ENCODE results near the gene ANKRD13D.

ANKRD13D gene

DNA sequence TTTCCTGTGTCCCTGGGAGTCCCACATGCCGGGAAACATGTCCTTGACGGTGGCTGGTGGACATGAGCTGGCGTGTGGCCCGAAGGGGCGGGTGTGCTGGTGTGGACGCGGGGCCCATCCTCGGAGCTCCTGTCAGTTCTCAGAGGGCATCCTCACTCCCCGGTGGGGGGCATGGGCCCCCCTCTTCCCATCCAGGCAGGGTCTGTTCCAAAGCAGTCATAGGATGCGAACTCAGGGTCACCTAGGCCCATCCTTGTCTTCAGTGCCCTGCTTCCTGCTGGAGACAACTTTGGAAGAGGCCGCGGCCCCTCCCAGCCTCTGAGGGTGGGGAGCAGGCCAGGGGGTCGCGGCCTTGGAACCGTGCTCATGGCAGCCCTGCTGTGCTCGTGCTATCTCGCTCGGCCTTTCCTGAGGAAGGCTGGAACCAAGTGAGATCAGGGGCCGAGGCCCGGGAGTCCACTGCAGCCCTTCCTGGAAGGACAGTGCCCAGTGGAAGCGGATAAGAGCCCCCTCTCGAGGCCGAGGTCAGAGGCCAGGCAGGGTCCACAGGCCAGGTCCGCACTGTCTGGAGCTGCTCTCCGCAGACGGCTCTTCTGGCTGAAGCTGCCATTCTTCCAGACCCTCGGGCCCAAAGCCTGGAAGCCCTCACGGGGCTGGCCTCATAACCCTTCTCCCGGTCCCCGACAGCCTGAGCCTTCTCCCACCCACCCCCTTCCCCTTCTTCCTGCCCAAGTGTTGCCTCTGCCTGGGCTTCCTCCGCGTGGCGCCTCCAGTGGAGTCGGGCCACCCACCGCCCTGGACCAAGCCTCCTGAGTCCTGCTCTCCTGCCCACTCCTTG is 14.1 kb upstream of the ANKRD13D start:
- no peak for DNase-seq

- DNase-seq: no peak
Observed at GRCh38 chr11:67275606-67276409, 13.3 kb upstream of the ANKRD13D start.

GRCh38 chr11:67276781-67277230 is 12.3 kb upstream of the ANKRD13D start:
- DNase-seq: no peak

DNA sequence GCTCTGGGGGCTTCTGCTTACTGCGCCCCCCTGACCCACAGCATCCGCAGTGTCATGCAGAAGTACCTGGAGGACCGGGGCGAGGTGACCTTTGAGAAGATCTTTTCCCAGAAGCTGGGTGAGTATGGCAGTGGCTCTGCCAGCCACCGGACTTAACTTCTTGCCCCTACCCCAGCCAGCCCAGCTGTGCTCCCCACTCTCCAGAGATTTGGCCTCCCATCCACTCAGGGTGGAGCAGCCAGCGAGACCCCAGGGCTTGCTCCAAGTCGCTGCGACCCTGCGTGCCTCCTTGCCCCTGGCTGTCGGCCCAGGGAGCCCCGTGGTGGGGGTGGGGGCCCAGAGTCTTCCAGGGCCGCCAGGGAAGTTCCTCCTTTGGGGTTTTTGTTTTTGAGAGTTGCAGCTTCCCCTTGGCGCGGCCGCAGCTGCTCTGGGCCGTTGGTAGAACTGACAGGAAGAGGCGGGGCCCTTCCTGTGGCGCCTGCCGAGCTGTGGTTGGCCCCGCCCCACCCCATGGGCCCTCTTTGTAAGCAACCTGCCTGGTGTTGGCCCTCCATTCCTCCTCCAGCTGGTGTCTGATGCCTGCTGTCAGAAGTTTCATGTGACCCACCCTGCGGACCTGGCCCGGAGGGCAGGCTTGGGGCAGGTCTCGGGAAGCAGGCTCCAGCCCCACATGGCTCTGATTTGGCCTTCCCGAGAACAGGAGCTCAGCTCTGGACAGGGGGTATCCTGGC is 11.7 kb upstream of the ANKRD13D start:
- DNase-seq: peak; percentile 69 to 84

GRCh38 chr11:67278135-67278938 is 10.8 kb upstream of the ANKRD13D start:
- no peak for DNase-seq

GRCh38 chr11:67278939-67279588 is 10.0 kb upstream of the ANKRD13D start:
- DNase-seq: no peak

DNA sequence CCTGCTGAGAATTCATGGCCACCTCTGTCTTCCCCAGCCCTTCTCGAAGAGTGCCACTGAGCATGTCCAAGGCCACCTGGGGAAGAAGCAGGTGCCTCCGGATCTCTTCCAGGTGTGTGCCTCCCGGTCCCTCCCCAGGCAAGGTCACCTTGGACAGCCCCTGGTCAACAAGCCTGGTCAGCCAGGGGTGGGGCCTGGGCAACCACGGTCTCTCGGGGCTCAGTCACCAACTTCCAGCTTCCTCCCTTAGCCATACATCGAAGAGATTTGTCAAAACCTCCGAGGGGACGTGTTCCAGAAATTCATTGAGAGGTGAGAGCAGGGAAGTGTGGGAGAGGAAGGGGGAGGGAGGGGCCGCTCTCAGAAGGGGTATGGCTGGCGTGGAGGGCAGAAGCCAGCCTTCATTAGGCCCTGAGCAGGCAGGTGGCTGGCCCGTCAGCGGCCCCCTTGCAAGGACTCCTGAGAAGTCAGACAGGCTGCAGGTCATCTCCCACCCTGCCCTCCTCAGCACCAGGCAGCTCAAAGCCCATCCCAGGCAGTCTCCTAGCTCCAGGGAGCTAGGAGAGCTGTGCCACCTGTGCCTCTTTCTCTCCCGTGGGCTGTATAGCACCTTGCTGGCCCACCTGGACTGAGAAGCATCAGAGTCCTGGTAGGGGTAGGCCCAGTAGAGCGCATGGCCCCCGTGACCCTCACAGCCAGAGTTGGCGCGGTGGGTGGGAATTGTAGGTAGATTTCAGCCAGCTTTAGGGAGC is 9.3 kb upstream of the ANKRD13D start:
- DNase-seq: no peak

- no peak for DNase-seq
Observed at GRCh38 chr11:67280341-67280787, 8.7 kb upstream of the ANKRD13D start.

- DNase-seq: no peak
Observed at GRCh38 chr11:67280788-67281551, 8.1 kb upstream of the ANKRD13D start.

GRCh38 chr11:67281552-67282150 is 7.5 kb upstream of the ANKRD13D start:
- no peak for DNase-seq

DNA sequence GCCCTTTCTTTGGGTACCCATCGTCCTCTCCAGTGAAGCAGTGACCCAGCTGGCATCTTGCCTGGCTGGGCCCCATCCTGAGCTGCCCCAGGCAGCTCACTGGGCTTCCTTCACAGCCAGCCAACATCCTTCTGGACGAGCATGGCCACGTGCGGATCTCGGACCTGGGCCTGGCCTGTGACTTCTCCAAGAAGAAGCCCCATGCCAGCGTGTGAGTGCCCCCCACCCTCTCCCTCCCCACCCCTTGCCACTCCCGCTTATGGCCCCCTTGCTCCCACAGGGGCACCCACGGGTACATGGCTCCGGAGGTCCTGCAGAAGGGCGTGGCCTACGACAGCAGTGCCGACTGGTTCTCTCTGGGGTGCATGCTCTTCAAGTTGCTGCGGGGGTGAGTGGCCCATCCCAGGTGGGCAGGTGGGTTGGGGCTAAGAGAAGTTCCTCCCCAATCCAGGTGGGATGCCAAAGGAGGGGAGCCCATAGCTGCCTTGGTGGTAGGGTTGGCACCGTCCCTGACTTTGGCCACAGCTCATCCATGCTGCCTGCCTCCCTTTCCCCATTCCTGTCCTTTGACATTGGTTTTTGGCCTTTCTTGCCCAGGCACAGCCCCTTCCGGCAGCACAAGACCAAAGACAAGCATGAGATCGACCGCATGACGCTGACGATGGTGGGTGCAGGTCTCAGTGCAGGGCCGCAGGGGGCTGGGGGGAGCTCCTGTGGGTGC is 6.8 kb upstream of the ANKRD13D start:
- DNase-seq: no peak

DNA sequence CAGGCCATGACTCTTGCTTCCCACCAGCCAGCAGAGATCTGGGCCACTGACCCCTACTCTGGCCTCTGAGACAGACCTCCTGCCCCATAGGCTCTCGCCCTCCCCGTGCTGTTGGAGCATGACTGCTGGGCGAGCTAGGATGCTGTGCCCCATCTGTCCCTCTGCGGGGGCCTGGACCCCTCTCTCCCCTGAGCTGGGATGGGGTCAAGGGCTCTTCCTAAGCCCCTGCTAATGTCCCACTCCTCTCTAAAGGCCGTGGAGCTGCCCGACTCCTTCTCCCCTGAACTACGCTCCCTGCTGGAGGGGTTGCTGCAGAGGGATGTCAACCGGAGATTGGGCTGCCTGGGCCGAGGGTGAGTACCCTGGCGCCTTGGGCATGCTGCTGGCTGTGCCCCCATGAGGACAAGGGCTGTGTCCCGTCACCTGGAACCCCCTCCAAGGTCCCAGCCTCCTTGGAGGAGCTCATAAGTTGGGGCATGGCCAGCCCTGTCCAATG is 6.2 kb upstream of the ANKRD13D start:
- DNase-seq: no peak

DNA sequence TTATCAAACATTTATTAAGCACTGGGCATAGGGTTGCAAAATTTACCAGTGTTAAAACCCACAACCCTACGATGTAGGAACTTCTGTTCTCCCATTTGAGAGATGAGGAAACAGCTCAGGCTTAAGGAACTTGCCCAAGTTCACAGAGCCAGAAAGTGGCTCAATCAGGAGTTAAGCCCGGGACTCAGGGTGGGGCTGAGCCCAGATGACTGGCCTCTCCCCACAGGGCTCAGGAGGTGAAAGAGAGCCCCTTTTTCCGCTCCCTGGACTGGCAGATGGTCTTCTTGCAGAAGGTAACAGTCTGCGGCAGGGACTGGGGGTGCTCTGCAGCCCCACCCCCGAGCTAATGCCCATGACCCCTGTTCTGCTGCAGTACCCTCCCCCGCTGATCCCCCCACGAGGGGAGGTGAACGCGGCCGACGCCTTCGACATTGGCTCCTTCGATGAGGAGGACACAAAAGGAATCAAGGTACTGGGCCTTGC is 5.6 kb upstream of the ANKRD13D start:
- DNase-seq: no peak

DNA sequence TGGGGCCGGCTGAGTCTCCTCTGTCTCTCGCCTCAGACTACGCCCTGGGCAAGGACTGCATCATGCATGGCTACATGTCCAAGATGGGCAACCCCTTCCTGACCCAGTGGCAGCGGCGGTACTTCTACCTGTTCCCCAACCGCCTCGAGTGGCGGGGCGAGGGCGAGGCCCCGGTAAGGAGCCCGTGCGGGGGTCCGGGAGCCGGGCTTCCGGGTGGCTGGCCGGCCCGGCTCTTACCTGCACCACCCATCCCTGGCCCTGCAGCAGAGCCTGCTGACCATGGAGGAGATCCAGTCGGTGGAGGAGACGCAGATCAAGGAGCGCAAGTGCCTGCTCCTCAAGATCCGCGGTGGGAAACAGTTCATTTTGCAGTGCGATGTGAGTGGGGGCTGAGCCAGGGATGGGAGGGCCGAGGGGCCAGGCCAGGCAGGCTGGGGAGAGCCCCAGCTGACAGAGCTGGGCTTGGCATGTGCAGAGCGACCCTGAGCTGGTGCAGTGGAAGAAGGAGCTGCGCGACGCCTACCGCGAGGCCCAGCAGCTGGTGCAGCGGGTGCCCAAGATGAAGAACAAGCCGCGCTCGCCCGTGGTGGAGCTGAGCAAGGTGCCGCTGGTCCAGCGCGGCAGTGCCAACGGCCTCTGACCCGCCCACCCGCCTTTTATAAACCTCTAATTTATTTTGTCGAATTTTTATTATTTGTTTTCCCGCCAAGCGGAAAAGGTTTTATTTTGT is 4.1 kb upstream of the ANKRD13D start:
- no peak for DNase-seq

- no peak for DNase-seq
Observed at GRCh38 chr11:67285541-67286498, 3.3 kb upstream of the ANKRD13D start.

DNA sequence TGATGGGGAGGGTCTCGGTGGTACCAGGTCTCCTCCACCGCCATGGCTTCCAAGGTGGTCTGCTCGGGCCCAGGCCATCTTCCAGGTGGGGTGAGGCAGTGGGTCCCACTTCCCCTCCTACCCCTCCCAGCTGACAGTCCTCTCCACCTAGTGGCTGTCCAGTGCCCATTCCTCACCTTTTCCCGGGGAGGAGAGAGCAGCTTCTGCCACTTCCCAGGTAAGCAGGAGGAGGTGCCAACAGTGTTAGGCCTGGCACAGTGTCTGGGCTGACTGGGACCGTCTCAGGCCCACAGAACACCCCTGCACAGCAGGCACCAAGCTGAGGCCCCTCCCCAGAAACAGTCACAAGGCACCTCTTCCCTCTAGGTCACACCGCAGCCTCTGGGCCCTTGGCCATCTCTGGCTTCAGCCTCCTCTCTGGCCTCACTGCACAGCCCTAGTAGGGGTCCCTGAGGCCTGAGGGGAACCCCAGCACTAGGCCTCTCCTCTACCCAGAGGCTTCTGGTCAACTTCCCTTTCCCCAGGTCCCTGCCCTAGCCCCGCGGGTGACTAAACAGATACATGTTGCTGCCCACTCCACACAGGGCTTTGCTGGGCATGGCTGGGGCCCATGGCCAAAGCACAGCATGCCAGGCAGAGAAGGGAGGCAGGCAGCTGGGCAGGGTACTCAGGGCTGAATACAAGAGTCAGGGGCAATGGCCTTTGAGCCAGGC is 2.3 kb upstream of the ANKRD13D start:
- DNase-seq: no peak

Data from NCI-H2081 (cell line).